Endothelial cell of umbilical vein (primary cell): ENCODE data around the gene ATP6V1A. TPM values are rescaled to one million over a fixed set of nuclear protein-coding genes. Genes with fewer than 3 reads are reported as not detected.

Experiments used
- BruUV-seq: library from RNA; stranded (reverse); fragments of 400-500 nt; replicated peaks from 2 replicates; lab custom pipeline; 2021; lab: Mats Ljungman, UMichigan
- CTCF ChIA-PET: fragments of 300-600, 350-600 bp; sonication (Branson Sonifier 250); formaldehyde crosslinking; loops from one replicate; lab custom pipeline; 2021; ENCODE audit warnings: antibody characterized with exemption, inconsistent platforms; lab: Charles Lee
- POLR2A ChIA-PET: fragments of 300-600, 350-600 bp; sonication (Branson Sonifier 250); formaldehyde crosslinking; loops from one replicate; lab custom pipeline; 2021; ENCODE audit warnings: antibody characterized with exemption, inconsistent platforms; lab: Charles Lee
- DNase-seq: peaks from one replicate; pipeline ENCODE4 v3.0.0-alpha.2; 2011; ENCODE audit warnings: low read depth, low spot score
- FAIRE-seq: peaks from 2 replicates; lab custom pipeline; 2011; peaks lifted over from hg19 to GRCh38; lab: Jason Lieb, UNC
- H2AFZ ChIP-seq: 2 replicates; pipeline ENCODE4 v1.6.0; 2012; ENCODE audit warnings: low read depth, low read length, control low read depth, inconsistent platforms
- H3K27ac ChIP-seq: 2 replicates; pipeline ENCODE4 v1.5.1; 2011; ENCODE audit warnings: low read depth, mild to moderate bottlenecking, control low read depth, low read length, moderate library complexity; ENCODE audit not compliant: insufficient read depth
- H3K27me3 ChIP-seq, 2 experiments: 2 replicates each; pipeline versions ENCODE4 v1.6.0 to v1.6.1; 2011; ENCODE audit warnings: low read length in 2 of 2, mixed read lengths in 1 of 2; ENCODE audit not compliant: control insufficient read depth in 2 of 2, insufficient read depth in 2 of 2
- H3K36me3 ChIP-seq, 2 experiments: 2 replicates in 1 of 2; 3 replicates in 1 of 2; pipeline ENCODE4 v1.5.1; 2011; ENCODE audit warnings: low read length in 2 of 2, mild to moderate bottlenecking in 1 of 2, moderate library complexity in 1 of 2; ENCODE audit not compliant: control insufficient read depth in 2 of 2, insufficient read depth in 2 of 2; ENCODE audit errors: extremely low read depth in 1 of 2
- H3K4me1 ChIP-seq: 3 replicates; pipeline ENCODE4 v1.5.1; 2011; ENCODE audit warnings: mild to moderate bottlenecking, low read length; ENCODE audit not compliant: control insufficient read depth, insufficient read depth; ENCODE audit errors: extremely low read depth
- H3K4me2 ChIP-seq: 2 replicates; pipeline ENCODE4 v1.6.1; 2011; ENCODE audit warnings: low read length, control low read depth, mixed read lengths; ENCODE audit not compliant: insufficient read depth
- H3K4me3 ChIP-seq, 3 experiments: fragments of 200-600 bp in 1 of 3; sonication (generic), shearing (Covaris generic) in 1 of 3; replicated peaks in 1 of 3; 2 replicates each; pipeline ENCODE4 v1.5.1; 2011 to 2016; ENCODE audit warnings: control low read depth in 3 of 3, low read length in 3 of 3, mild to moderate bottlenecking in 2 of 3, inconsistent platforms in 1 of 3, low read depth in 1 of 3, moderate library complexity in 1 of 3; ENCODE audit not compliant: insufficient read depth in 1 of 3
- H3K79me2 ChIP-seq: 2 replicates; pipeline ENCODE4 v1.6.0; 2012; ENCODE audit warnings: low read length, inconsistent platforms; ENCODE audit not compliant: control insufficient read depth, insufficient read depth
- H3K9ac ChIP-seq: replicated peaks from 2 replicates; pipeline ENCODE3; 2011; ENCODE audit warnings: low read length, control low read depth; ENCODE audit not compliant: insufficient read depth; ENCODE audit errors: extremely low read depth
- H3K9me1 ChIP-seq: replicated peaks from 3 replicates; pipeline ENCODE4 v1.6.0; 2011; ENCODE audit warnings: mild to moderate bottlenecking, low read length; ENCODE audit not compliant: control insufficient read depth, insufficient read depth; ENCODE audit errors: extremely low read depth
- H3K9me3 ChIP-seq: replicated peaks from 2 replicates; pipeline ENCODE4 v1.5.1; 2012; ENCODE audit warnings: low read length, inconsistent platforms; ENCODE audit not compliant: control insufficient read depth, insufficient read depth
- H4K20me1 ChIP-seq: replicated peaks from 2 replicates; pipeline ENCODE3; 2011; ENCODE audit warnings: mild to moderate bottlenecking, low read length; ENCODE audit not compliant: control insufficient read depth, insufficient read depth; ENCODE audit errors: extremely low read depth
- CTCF ChIP-seq, 2 donors: IDR thresholded peaks; 1 replicate in 1 of 2; 2 replicates in 1 of 2; pipeline ENCODE4 v1.5.1; 2011; ENCODE audit warnings: low read length in 2 of 2, mild to moderate bottlenecking in 2 of 2, moderate library complexity in 2 of 2, control low read depth in 1 of 2, inconsistent platforms in 1 of 2, low read depth in 1 of 2; ENCODE audit not compliant: insufficient read depth in 1 of 2; ENCODE audit errors: extremely low read depth in 1 of 2
- EZH2 ChIP-seq: IDR thresholded peaks from 2 replicates; pipeline ENCODE4 v1.6.1; 2012; ENCODE audit warnings: borderline replicate concordance, low read depth, mild to moderate bottlenecking, moderate library complexity, low read length, inconsistent platforms; ENCODE audit not compliant: severe bottlenecking
- JUN ChIP-seq: IDR thresholded peaks from 2 replicates; pipeline ENCODE4 v1.6.1; 2011; ENCODE audit warnings: borderline replicate concordance, low read depth; ENCODE audit not compliant: insufficient read length, insufficient read depth
- MAX ChIP-seq: IDR thresholded peaks from 2 replicates; pipeline ENCODE4 v1.6.1; 2011; ENCODE audit not compliant: insufficient read depth, insufficient read length
- MYC ChIP-seq: IDR thresholded peaks from one replicate; pipeline ENCODE4 v1.6.1; 2011; ENCODE audit warnings: mild to moderate bottlenecking, low read depth, low read length
- POLR2AphosphoS5 ChIP-seq: IDR thresholded peaks from 2 replicates; pipeline ENCODE4 v1.6.1; 2012; ENCODE audit warnings: low read depth, mild to moderate bottlenecking, control low read depth, low read length, moderate library complexity; ENCODE audit not compliant: insufficient read depth
- dilution Hi-C: fragments of 300-500 bp; cut with MboI; formaldehyde crosslinking; loops from one replicate; pipeline ENCODE4 v1.15.0; 2019; ENCODE audit warnings: low sequenced_read_pairs; ENCODE audit not compliant: extremely low pct_ligation_motif_present
- intact Hi-C: fragments of 100-400 bp; cut with micrococcal nuclease; formaldehyde crosslinking; loops from one replicate; pipeline ENCODE4 v1.10.0; 2022
- polyA plus RNA-seq, 4 experiments: library from polyadenylated mRNA; depleted of rRNA in 3 of 4; stranded (reverse) in 3 of 4; unstranded in 1 of 4; fragments of >200 nt; gene quantifications; 2 replicates each; pipeline versions ENCODE4 v1.2.1 to v1.2.3, GENCODE V29; 2011 to 2012; ENCODE audit warnings: missing spikeins in 1 of 4
- total RNA-seq: library from RNA; stranded (reverse); gene quantifications from 2 replicates; pipeline ENCODE4 v1.2.3, GENCODE V29; 2021

Gene ATP6V1A
- total and polyA plus RNA-seq, 2 donors (not counting 3 experiments of a cell fraction or from before 2014, with no cell fraction given) = 20.9 to 96.9 TPM

DNA sequence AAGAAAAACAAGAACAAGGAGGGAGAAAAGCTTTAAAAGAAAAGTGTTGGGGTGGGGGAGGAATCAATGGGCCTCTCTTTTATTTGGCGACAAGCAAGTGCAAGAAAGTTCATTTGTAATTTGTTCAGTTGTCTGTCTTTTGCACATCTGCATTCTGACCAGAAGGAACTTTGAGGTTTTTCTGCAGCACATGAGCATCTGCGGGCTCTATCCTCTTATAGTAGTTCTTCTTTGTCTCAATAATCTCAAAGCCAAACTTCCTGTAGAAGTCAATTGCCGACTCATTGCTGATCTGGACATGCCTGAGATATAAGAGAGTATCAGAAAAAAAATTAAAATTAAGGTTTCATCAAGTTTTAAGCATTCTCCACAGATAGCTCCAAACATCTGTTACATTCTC lies 25.2 kb upstream of the ATP6V1A start:
- H3K4me3 ChIP-seq = no peak overlapping the region
- H3K36me3 ChIP-seq = peaks cover 3 to 20% of the 10 kb centered on the region in 2 experiments
- no peaks in the 10 kb centered on the region for H3K9me3 ChIP-seq
- DNase-seq (no peak), FAIRE-seq (no peak)
- H3K9ac ChIP-seq = no peak overlapping the region
- no peak overlapping the region for H3K4me2 ChIP-seq
- no peak overlapping the region for H2AFZ ChIP-seq
- H3K79me2 ChIP-seq = peaks cover 29% of the 10 kb centered on the region
- H4K20me1 ChIP-seq = peaks cover 2% of the 10 kb centered on the region
- no peaks in the 10 kb centered on the region for H3K27me3 ChIP-seq
- POLR2A ChIA-PET = no interaction called here
- H3K4me1 ChIP-seq = no peaks in the 10 kb centered on the region
- CTCF ChIA-PET = interaction anchor here (0.8 to 1.3 kb wide), 2 partner anchors 15 to 23 kb away, joined by 3 to 4 read pairs; no protein-coding TSS in a partner anchor
- BruUV-seq = no TSS peak
- no peaks in the 10 kb centered on the region for H3K9me1 ChIP-seq
- no peak overlapping the region for H3K27ac ChIP-seq
- dilution Hi-C loops (no loop called here), intact Hi-C loops (no loop called here)
- no peak for TF ChIP-seq MYC
- TF ChIP-seq POLR2AphosphoS5 = no peak
- TF ChIP-seq JUN = no peak
- no peak for TF ChIP-seq EZH2
- no peak for TF ChIP-seq MAX
- no peak for TF ChIP-seq CTCF (IDR thresholded peaks at IDR 0.05; ENCODE audit: extremely low read depth in 1 of 2, insufficient read depth in 1 of 2, low read depth in 1 of 2, low read length in 2 of 2)
